Right lobe of liver (tissue), 4 donors: ENCODE results near the gene LIMS1.

Experiments used
- POLR2A ChIP-seq: fragments of 450-650 bp; IDR thresholded peaks from one replicate; pipeline ENCODE4 v1.6.1; 2017; ENCODE audit warnings: antibody characterized with exemption, mild to moderate bottlenecking
- TF ChIP-seq, protein P1 (sequence below), 4 donors: fragments of 200-600 bp in 3 of 4; fragments of 450-650 bp in 1 of 4; IDR thresholded peaks; one replicate each; pipeline versions ENCODE4 v1.5.1 to v1.8.0; 2016 to 2022; ENCODE audit warnings: antibody characterized with exemption in 4 of 4, mild to moderate bottlenecking in 2 of 4
- donor health status: DM: no; HTN: no; CAD: no.
- donor health status: DM: no; HTN: no; CAD: no.
- donor health status: DM: no; HTN: yes; CAD: no.

- TF ChIP-seq, protein P1, sequence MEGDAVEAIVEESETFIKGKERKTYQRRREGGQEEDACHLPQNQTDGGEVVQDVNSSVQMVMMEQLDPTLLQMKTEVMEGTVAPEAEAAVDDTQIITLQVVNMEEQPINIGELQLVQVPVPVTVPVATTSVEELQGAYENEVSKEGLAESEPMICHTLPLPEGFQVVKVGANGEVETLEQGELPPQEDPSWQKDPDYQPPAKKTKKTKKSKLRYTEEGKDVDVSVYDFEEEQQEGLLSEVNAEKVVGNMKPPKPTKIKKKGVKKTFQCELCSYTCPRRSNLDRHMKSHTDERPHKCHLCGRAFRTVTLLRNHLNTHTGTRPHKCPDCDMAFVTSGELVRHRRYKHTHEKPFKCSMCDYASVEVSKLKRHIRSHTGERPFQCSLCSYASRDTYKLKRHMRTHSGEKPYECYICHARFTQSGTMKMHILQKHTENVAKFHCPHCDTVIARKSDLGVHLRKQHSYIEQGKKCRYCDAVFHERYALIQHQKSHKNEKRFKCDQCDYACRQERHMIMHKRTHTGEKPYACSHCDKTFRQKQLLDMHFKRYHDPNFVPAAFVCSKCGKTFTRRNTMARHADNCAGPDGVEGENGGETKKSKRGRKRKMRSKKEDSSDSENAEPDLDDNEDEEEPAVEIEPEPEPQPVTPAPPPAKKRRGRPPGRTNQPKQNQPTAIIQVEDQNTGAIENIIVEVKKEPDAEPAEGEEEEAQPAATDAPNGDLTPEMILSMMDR (IDR thresholded peaks at IDR 0.05), result no peak
- no peak for TF ChIP-seq POLR2A
These were observed 91.0 kb downstream of the LIMS1 start for GRCh38 chr2:108625186-108625827.
